Sigmoid colon (tissue), 7 donors: ENCODE measurements around the gene HOXD1. TPM values are rescaled to one million over a fixed set of nuclear protein-coding genes. Genes with fewer than 3 reads are reported as not detected.

Source experiments
- DNase-seq: peaks from one replicate; pipeline ENCODE4 v3.0.0-alpha.2; 2019
- H3K27ac ChIP-seq, 4 donors: fragments of 200-600 bp; sonication (generic); one replicate each; pipeline ENCODE4 v1.5.1; 2016 to 2019; ENCODE audit warnings: mild to moderate bottlenecking in 1 of 4
- H3K27me3 ChIP-seq, 3 donors: fragments of 200-600 bp; sonication (generic); one replicate each; pipeline ENCODE4 v1.5.1; 2019; ENCODE audit warnings: mild to moderate bottlenecking in 1 of 3
- H3K36me3 ChIP-seq, 4 donors: fragments of 200-600 bp; sonication (generic); one replicate each; pipeline ENCODE4 v1.5.1; 2016 to 2019
- H3K4me1 ChIP-seq, 4 donors: fragments of 200-600 bp; sonication (generic); one replicate each; pipeline ENCODE4 v1.5.1; 2017 to 2019
- H3K4me3 ChIP-seq, 4 donors: fragments of 200-600 bp; sonication (generic); one replicate each; pipeline ENCODE4 v1.5.1; 2017 to 2019; ENCODE audit warnings: mild to moderate bottlenecking in 2 of 4, moderate library complexity in 1 of 4
- H3K9me3 ChIP-seq, 4 donors: fragments of 200-600 bp in 3 of 4; sonication (generic) in 3 of 4; one replicate each; pipeline versions ENCODE4 v1.5.1 to v1.6.1; 2013 to 2019
- EP300 ChIP-seq, 4 donors: sonication (generic); formaldehyde crosslinking; IDR thresholded peaks; one replicate each; pipeline ENCODE4 v1.6.1; 2017; ENCODE audit warnings: antibody characterized with exemption in 4 of 4
- POLR2A ChIP-seq, 2 donors: fragments of 450-650 bp; IDR thresholded peaks; one replicate each; pipeline ENCODE4 v1.6.1; 2016; ENCODE audit warnings: antibody characterized with exemption in 2 of 2, mild to moderate bottlenecking in 2 of 2, moderate library complexity in 2 of 2
- POLR2AphosphoS5 ChIP-seq, 4 donors: sonication (generic); formaldehyde crosslinking; IDR thresholded peaks; one replicate each; pipeline ENCODE4 v1.6.1; 2017; ENCODE audit warnings: antibody characterized with exemption in 4 of 4
- WGBS, 2 donors: extraction: QIAGEN DNeasy Blood & Tissue Kit; methylation state at CpG; one replicate each; pipeline ENCODE4 v1.1.7; 2013; 5-methylcytosine and 5-hydroxymethylcytosine counted together
- intact Hi-C: fragments of 100-400 bp; cut with DNase I; formaldehyde crosslinking; loops from one replicate; pipeline ENCODE4 v1.15.1; 2023
- polyA plus RNA-seq, 3 donors: library from polyadenylated mRNA; stranded (reverse); fragments of 200-250 nt; gene quantifications; one replicate each; pipeline ENCODE4 v1.2.3, GENCODE V29; 2013
- small RNA-seq, 3 donors: library from RNA; depleted of rRNA; stranded (forward); fragments of <200 nt; gene quantifications; one replicate each; pipeline ENCODE3, GENCODE V24; 2016
- total RNA-seq, 4 donors: library from RNA; depleted of rRNA; stranded (reverse); fragments of >200 nt; gene quantifications; one replicate each; pipeline ENCODE4 v1.1.0, GENCODE V29; 2016
- TF ChIP-seq, protein P1 (sequence below), 4 experiments: fragments of 450-650 bp in 3 of 4; fragments of 200-600 bp in 1 of 4; IDR thresholded peaks; one replicate each; pipeline ENCODE4 v1.5.1; 2016 to 2019; ENCODE audit warnings: antibody characterized with exemption in 4 of 4, mild to moderate bottlenecking in 3 of 4, moderate library complexity in 2 of 4
- donor health status: healthy with polysubstance abuse.
- donor health status: Bipolar disorder and iron deficiency.
- donor health status: healthy.

HOXD1 gene
- total and polyA plus RNA-seq, 7 donors: 0.16 to 4.2 (median 1.9) TPM; not detected in 1

DNA sequence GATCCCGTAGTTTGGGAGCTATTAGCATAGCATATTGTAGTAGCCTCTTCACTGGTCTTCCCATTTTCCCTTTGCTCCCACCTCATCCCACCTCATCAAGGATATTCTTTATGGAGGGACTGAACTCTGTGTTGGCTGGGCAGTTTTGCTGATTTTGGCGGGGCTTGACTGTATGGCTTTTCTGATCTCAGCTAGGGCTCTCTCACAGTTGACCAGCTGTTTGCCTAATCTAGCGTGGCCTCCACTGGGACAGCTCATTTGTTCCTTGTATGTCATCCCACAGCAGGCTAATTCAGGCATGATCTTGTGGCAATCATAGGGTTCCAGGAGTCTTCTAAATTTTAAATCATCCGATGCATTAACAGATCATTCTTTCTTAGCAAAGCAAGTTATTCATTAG, 50.6 kb downstream of the HOXD1 start:
- Histone ChIP-seq H3K27ac (no peak overlapping the region), H3K36me3 (no peaks in the 10 kb centered on the region), H3K27me3 (no peaks in the 10 kb centered on the region), H3K4me1 (no peaks in the 10 kb centered on the region), H3K9me3 (no peaks in the 10 kb centered on the region), H3K4me3 (no peak overlapping the region)
- TF ChIP-seq POLR2AphosphoS5 (IDR thresholded peaks at IDR 0.05) (no peak), POLR2A (IDR thresholded peaks at IDR 0.05) (no peak), EP300 (IDR thresholded peaks at IDR 0.05) (no peak)
- TF ChIP-seq, protein P1, sequence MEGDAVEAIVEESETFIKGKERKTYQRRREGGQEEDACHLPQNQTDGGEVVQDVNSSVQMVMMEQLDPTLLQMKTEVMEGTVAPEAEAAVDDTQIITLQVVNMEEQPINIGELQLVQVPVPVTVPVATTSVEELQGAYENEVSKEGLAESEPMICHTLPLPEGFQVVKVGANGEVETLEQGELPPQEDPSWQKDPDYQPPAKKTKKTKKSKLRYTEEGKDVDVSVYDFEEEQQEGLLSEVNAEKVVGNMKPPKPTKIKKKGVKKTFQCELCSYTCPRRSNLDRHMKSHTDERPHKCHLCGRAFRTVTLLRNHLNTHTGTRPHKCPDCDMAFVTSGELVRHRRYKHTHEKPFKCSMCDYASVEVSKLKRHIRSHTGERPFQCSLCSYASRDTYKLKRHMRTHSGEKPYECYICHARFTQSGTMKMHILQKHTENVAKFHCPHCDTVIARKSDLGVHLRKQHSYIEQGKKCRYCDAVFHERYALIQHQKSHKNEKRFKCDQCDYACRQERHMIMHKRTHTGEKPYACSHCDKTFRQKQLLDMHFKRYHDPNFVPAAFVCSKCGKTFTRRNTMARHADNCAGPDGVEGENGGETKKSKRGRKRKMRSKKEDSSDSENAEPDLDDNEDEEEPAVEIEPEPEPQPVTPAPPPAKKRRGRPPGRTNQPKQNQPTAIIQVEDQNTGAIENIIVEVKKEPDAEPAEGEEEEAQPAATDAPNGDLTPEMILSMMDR (IDR thresholded peaks at IDR 0.05): no peak
- intact Hi-C loops: no loop called here
- DNase-seq: no peak
- WGBS, 2 donors: 85 to 94% methylated on average over 4 of the region's 4 CpGs

DNA sequence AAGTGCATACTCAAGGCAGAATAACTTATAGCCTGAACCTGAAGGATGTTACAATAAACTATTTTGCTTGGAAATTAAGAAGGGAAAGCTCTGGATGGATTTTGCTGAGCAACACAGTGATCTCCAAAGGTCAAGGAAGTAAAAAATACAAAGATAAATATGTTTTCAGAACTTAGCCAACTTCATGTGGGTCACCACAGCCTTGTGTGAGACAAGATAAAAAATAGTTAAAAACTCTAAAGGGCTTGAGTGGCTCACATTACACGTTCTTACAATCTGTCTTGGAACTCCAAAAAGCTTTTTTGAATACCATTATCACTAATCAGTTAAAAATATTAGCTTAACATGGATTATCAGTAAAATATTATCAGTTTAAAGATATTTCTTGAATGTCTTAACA, 51.8 kb downstream of the HOXD1 start:
- Histone ChIP-seq H3K27ac (no peak overlapping the region), H3K4me3 (no peak overlapping the region), H3K4me1 (no peaks in the 10 kb centered on the region), H3K27me3 (no peaks in the 10 kb centered on the region), H3K36me3 (no peaks in the 10 kb centered on the region), H3K9me3 (no peaks in the 10 kb centered on the region)
- intact Hi-C loops: no loop called here
- TF ChIP-seq POLR2AphosphoS5 (IDR thresholded peaks at IDR 0.05) (no peak), POLR2A (IDR thresholded peaks at IDR 0.05) (no peak), EP300 (IDR thresholded peaks at IDR 0.05) (no peak)
- TF ChIP-seq, protein P1 (IDR thresholded peaks at IDR 0.05): no peak
- no peak for DNase-seq
- 64 to 72% methylated on average over 1 of the region's 1 CpG for WGBS, 2 donors

Small RNA genes within 50 kb of the gene (small RNA-seq; reads per million reads assigned to genes)
- 108,319 to 133,268 (median 126,436) reads per million in 3 donors for gene MIR10B

Other genes starting within 250 kb of the HOXD1 start
- 10 to 100 TPM; 15.9 to 48.2 (median 37.1) TPM for gene LNPK, start 186.4 kb upstream of the HOXD1 start, total RNA-seq
- gene LNPK, start 186.4 kb upstream of the HOXD1 start, polyA plus RNA-seq: 1 to 10 TPM; 1.8 to 6.8 (median 4.2) TPM
- gene EVX2, start 104.7 kb upstream of the HOXD1 start, total RNA-seq: 1 to 10 TPM; 1.2 to 4.6 (median 2.1) TPM
- gene EVX2, start 104.7 kb upstream of the HOXD1 start, polyA plus RNA-seq: under 1 TPM in 1 of 3 donors, not detected in 2; 0.07 TPM
- 10 to 100 TPM; 18.7 to 48.9 (median 34.1) TPM for gene HOXD13, start 95.9 kb upstream of the HOXD1 start, total RNA-seq
- 1 to 10 TPM in 2 of 3 donors, not detected in 1; 2.3 to 2.4 TPM for gene HOXD13, start 95.9 kb upstream of the HOXD1 start, polyA plus RNA-seq
- 1 to 10 TPM in 3 of 4 donors, not detected in 1; 1.3 to 1.8 (median 1.7) TPM for gene HOXD12, start 88.9 kb upstream of the HOXD1 start, total RNA-seq
- under 1 TPM in 1 of 3 donors, not detected in 2; 0.15 TPM for gene HOXD12, start 88.9 kb upstream of the HOXD1 start, polyA plus RNA-seq
- 10 to 100 TPM; 18.3 to 39.3 (median 24.9) TPM for gene HOXD11, start 81.4 kb upstream of the HOXD1 start, total RNA-seq
- 1 to 10 TPM in 2 of 3 donors, under 1 TPM in 1; 0.69 to 3.6 (median 2.1) TPM for gene HOXD11, start 81.4 kb upstream of the HOXD1 start, polyA plus RNA-seq
- gene HOXD10, start 71.9 kb upstream of the HOXD1 start, total RNA-seq: 10 to 100 TPM; 10.7 to 46.0 (median 17.9) TPM
- gene HOXD10, start 71.9 kb upstream of the HOXD1 start, polyA plus RNA-seq: 1 to 10 TPM in 2 of 3 donors, under 1 TPM in 1; 0.23 to 2.4 (median 1.5) TPM
- gene HOXD9, start 65.9 kb upstream of the HOXD1 start, total RNA-seq: 10 to 100 TPM; 10.6 to 27.1 (median 12.9) TPM
- gene HOXD9, start 65.9 kb upstream of the HOXD1 start, polyA plus RNA-seq: 1 to 10 TPM in 2 of 3 donors, under 1 TPM in 1; 0.46 to 3.6 (median 1.8) TPM
- 10 to 100 TPM; 10.2 to 19.7 (median 16.5) TPM for gene HOXD8, start 59.0 kb upstream of the HOXD1 start, total RNA-seq
- 10 to 100 TPM in 1 of 3 donors, 1 to 10 TPM in 2; 2.5 to 10.8 (median 3.4) TPM for gene HOXD8, start 59.0 kb upstream of the HOXD1 start, polyA plus RNA-seq
- 1 to 10 TPM; 3.4 to 8.0 (median 4.8) TPM for gene HOXD4, start 37.1 kb upstream of the HOXD1 start, total RNA-seq
- gene HOXD4, start 37.1 kb upstream of the HOXD1 start, polyA plus RNA-seq: 1 to 10 TPM in 1 of 3 donors, under 1 TPM in 1, not detected in 1; 0.60 to 3.1 TPM
- 1 to 10 TPM in 3 of 4 donors, under 1 TPM in 1; 0.68 to 4.6 (median 4.1) TPM for gene HOXD3, start 31.4 kb upstream of the HOXD1 start, total RNA-seq
- 1 to 10 TPM in 1 of 3 donors, under 1 TPM in 2; 0.60 to 1.4 (median 0.92) TPM for gene HOXD3, start 31.4 kb upstream of the HOXD1 start, polyA plus RNA-seq
- gene MTX2, start 80.8 kb downstream of the HOXD1 start, total RNA-seq: 10 to 100 TPM; 34.5 to 49.5 (median 38.8) TPM
- gene MTX2, start 80.8 kb downstream of the HOXD1 start, polyA plus RNA-seq: 10 to 100 TPM; 45.8 to 66.8 (median 59.5) TPM